ENCODE data around the gene THSD8.
A peak's percentile ranks its signal among the peaks of the same experiment; 100 is the strongest.

DNA sequence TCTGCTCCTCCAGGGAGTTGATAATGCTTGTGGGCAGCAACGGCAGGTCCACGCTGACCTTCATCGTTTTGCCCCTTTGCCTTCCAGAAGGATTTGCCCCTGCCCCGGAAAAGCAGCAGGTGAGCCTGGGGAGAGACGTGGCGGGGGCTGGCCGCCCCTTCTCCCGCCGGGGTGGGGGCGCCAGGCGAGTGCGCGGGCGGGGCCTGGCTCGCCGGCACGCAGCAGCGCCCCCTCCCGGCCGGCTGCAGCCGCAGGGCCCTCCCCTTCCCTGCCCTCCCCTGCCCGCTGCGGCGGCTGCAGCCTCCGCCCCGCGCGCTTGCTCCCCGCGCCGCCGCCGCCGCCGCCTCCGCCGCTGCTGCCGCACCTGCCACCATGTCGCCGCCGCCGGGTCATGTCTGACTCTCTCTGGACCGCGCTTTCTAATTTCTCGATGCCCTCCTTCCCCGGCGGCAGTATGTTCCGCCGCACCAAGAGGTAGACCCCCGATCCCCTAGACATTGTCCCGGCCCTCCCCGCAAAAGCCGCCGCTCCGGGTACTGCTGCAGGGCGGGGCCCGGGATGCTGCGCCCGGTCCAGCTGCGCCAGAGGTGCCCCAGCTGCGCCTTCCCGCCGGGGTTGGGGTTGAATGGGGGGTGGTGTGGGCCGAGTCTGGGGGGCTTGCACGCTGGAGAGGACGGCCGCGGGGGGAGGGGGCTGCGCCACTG lies 36.5 kb downstream of the THSD8 start, which contains the start of gene MAST1:
- TF ChIP-seq, protein P1, sequence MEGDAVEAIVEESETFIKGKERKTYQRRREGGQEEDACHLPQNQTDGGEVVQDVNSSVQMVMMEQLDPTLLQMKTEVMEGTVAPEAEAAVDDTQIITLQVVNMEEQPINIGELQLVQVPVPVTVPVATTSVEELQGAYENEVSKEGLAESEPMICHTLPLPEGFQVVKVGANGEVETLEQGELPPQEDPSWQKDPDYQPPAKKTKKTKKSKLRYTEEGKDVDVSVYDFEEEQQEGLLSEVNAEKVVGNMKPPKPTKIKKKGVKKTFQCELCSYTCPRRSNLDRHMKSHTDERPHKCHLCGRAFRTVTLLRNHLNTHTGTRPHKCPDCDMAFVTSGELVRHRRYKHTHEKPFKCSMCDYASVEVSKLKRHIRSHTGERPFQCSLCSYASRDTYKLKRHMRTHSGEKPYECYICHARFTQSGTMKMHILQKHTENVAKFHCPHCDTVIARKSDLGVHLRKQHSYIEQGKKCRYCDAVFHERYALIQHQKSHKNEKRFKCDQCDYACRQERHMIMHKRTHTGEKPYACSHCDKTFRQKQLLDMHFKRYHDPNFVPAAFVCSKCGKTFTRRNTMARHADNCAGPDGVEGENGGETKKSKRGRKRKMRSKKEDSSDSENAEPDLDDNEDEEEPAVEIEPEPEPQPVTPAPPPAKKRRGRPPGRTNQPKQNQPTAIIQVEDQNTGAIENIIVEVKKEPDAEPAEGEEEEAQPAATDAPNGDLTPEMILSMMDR (IDR thresholded peaks at IDR 0.05), result peak in 3 of 6 experiments; percentile 36 to 70 (median 41)
- TF ChIP-seq POLR2A (IDR thresholded peaks at IDR 0.05), result no peak

Measured in thyroid gland (tissue), 4 donors.